Fibroblast of lung (primary cell): ENCODE measurements around the gene CECR2. TPM values are rescaled to one million over a fixed set of nuclear protein-coding genes. Genes with fewer than 3 reads are reported as not detected.
A peak's percentile ranks its signal among the peaks of the same experiment; 100 is the strongest.

ENCODE experiments used
- DNase-seq, 2 donors: peaks; one replicate each; pipeline versions ENCODE4 v3.0.0 to v3.0.0-alpha.2; 2010; ENCODE audit warnings: low read depth in 2 of 2
- H2AFZ ChIP-seq: 2 replicates; pipeline ENCODE4 v1.5.1; 2012; ENCODE audit warnings: low read length, control low read depth, inconsistent platforms
- H3K27ac ChIP-seq: 2 replicates; pipeline ENCODE4 v1.5.1; 2011; ENCODE audit warnings: low read length, control low read depth; ENCODE audit not compliant: insufficient read depth
- H3K27me3 ChIP-seq: 2 replicates; pipeline ENCODE4 v1.5.1; 2011; ENCODE audit warnings: mild to moderate bottlenecking, low read length; ENCODE audit not compliant: control insufficient read depth, insufficient read depth
- H3K36me3 ChIP-seq: 2 replicates; pipeline ENCODE4 v1.5.1; 2011; ENCODE audit warnings: low read length; ENCODE audit not compliant: control insufficient read depth, insufficient read depth
- H3K4me1 ChIP-seq: 2 replicates; pipeline ENCODE4 v1.5.1; 2011; ENCODE audit warnings: low read length; ENCODE audit not compliant: control insufficient read depth, insufficient read depth; ENCODE audit errors: extremely low read depth
- H3K4me2 ChIP-seq: 2 replicates; pipeline ENCODE4 v1.5.1; 2011; ENCODE audit warnings: low read length, control low read depth; ENCODE audit not compliant: insufficient read depth; ENCODE audit errors: extremely low read depth
- H3K4me3 ChIP-seq, 4 experiments: fragments of 200-600 bp in 1 of 4; sonication (generic) in 1 of 4; replicated peaks in 1 of 4; 2 replicates each; pipeline ENCODE4 v1.5.1; 2011 to 2016; ENCODE audit warnings: low read length in 4 of 4, low read depth in 3 of 4, mild to moderate bottlenecking in 3 of 4, control low read depth in 2 of 4, inconsistent platforms in 1 of 4, mixed read lengths in 1 of 4; ENCODE audit not compliant: insufficient read depth in 1 of 4; ENCODE audit errors: control extremely low read depth in 1 of 4
- H3K79me2 ChIP-seq: 2 replicates; pipeline ENCODE4 v1.5.1; 2012; ENCODE audit warnings: mild to moderate bottlenecking, low read length, inconsistent platforms; ENCODE audit not compliant: control insufficient read depth, insufficient read depth
- H3K9ac ChIP-seq: 2 replicates; pipeline ENCODE4 v1.5.1; 2011; ENCODE audit warnings: mild to moderate bottlenecking, low read length, control low read depth; ENCODE audit not compliant: insufficient read depth
- H3K9me3 ChIP-seq: 2 replicates; pipeline ENCODE4 v1.5.1; 2012; ENCODE audit warnings: low read depth, low read length; ENCODE audit not compliant: control insufficient read depth, insufficient read depth
- H4K20me1 ChIP-seq: 2 replicates; pipeline ENCODE4 v1.5.1; 2011; ENCODE audit warnings: low read length; ENCODE audit not compliant: control insufficient read depth, insufficient read depth; ENCODE audit errors: extremely low read depth
- CTCF ChIP-seq, 2 donors: IDR thresholded peaks in 1 of 2; conservative IDR thresholded peaks in 1 of 2; 1 replicate in 1 of 2; 2 replicates in 1 of 2; pipeline ENCODE4 v1.5.1; 2011 to 2012; ENCODE audit warnings: low read length in 2 of 2, control low read depth in 1 of 2, inconsistent platforms in 1 of 2, low read depth in 1 of 2, mild to moderate bottlenecking in 1 of 2
- EZH2 ChIP-seq: IDR thresholded peaks from 2 replicates; pipeline ENCODE4 v1.5.1; 2012; ENCODE audit warnings: low read length, control low read depth, mild to moderate bottlenecking; ENCODE audit errors: missing control alignments
- polyA plus RNA-seq, 2 donors: library from polyadenylated mRNA; depleted of rRNA in 1 of 2; stranded (reverse) in 1 of 2; unstranded in 1 of 2; fragments of >200 nt; gene quantifications; 2 replicates each; pipeline ENCODE4 v1.2.1, GENCODE V29; 2011 to 2012; ENCODE audit warnings: missing spikeins in 1 of 2
- total RNA-seq: library from RNA; depleted of rRNA; stranded (reverse); fragments of >200 nt; gene quantifications from 2 replicates; pipeline ENCODE4 v1.2.1, GENCODE V29; 2014

The CECR2 gene
- total and polyA plus RNA-seq, 2 donors (not counting 1 experiment from before 2014, with no cell fraction given), result under 0.01 to 0.09 TPM

- Histone ChIP-seq H2AFZ (no peak overlapping the region), H3K4me3 (no peak overlapping the region), H3K4me2 (no peak overlapping the region), H3K4me1 (no peaks in the 10 kb centered on the region), H3K79me2 (no peaks in the 10 kb centered on the region), H3K27me3 (no peaks in the 10 kb centered on the region), H3K36me3 (no peaks in the 10 kb centered on the region), H3K9me3 (no peaks in the 10 kb centered on the region), H3K9ac (no peak overlapping the region), H3K27ac (no peak overlapping the region), H4K20me1 (no peaks in the 10 kb centered on the region)
- TF ChIP-seq EZH2 (no peak), CTCF (conservative IDR thresholded peaks at IDR 0.05 in 1 of 2, IDR thresholded peaks at IDR 0.05 in 1 of 2; ENCODE audit: low read depth in 1 of 2, low read length in 2 of 2) (no peak)
- DNase-seq, result no peak
These were observed 103.7 kb downstream of the CECR2 start for GRCh38 chr22:17472932-17473331.

GRCh38 chr22:17475318-17476230 is 106.3 kb downstream of the CECR2 start:
- H3K27ac ChIP-seq, result no peak overlapping the region
- H3K36me3 ChIP-seq, result no peaks in the 10 kb centered on the region
- H4K20me1 ChIP-seq, result no peaks in the 10 kb centered on the region
- H3K9me3 ChIP-seq, result no peaks in the 10 kb centered on the region
- TF ChIP-seq CTCF (conservative IDR thresholded peaks at IDR 0.05 in 1 of 2, IDR thresholded peaks at IDR 0.05 in 1 of 2; ENCODE audit: low read depth in 1 of 2, low read length in 2 of 2), result no peak
- no peak for TF ChIP-seq EZH2
- no peak overlapping the region for H3K9ac ChIP-seq
- no peaks in the 10 kb centered on the region for H3K4me1 ChIP-seq
- DNase-seq, result no peak
- no peak overlapping the region for H2AFZ ChIP-seq
- no peak overlapping the region for H3K4me3 ChIP-seq
- no peak overlapping the region for H3K4me2 ChIP-seq
- no peaks in the 10 kb centered on the region for H3K79me2 ChIP-seq
- H3K27me3 ChIP-seq, result no peaks in the 10 kb centered on the region

DNA sequence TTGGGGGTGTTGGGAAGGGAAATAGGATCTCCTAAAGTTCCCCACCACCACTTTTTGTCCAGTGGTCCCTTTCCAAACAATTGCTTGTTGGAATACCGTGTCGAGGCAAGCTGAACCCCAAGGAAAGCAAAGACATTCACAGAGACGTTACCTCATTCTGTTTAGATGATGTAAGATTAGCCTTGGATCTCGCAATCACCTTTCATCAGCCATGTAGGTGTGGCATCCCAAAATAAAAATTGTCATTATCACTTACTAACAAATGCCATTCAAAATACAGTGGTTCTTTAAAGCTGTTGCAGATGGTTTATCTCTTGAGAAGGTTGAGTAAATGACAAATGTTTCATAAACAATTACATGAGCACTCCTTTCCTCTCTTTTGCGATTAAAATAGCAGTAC is 107.6 kb downstream of the CECR2 start:
- H3K79me2 ChIP-seq, result no peaks in the 10 kb centered on the region
- TF ChIP-seq CTCF (conservative IDR thresholded peaks at IDR 0.05 in 1 of 2, IDR thresholded peaks at IDR 0.05 in 1 of 2; ENCODE audit: low read depth in 1 of 2, low read length in 2 of 2) (no peak), EZH2 (no peak)
- H3K36me3 ChIP-seq, result no peaks in the 10 kb centered on the region
- no peaks in the 10 kb centered on the region for H3K9me3 ChIP-seq
- H3K27ac ChIP-seq, result no peak overlapping the region
- peak overlapping the region in 1 of 4 experiments; percentile 65 for H3K4me3 ChIP-seq
- H3K4me2 ChIP-seq, result no peak overlapping the region
- no peak overlapping the region for H3K9ac ChIP-seq
- no peaks in the 10 kb centered on the region for H3K27me3 ChIP-seq
- no peaks in the 10 kb centered on the region for H4K20me1 ChIP-seq
- peak in 1 of 2 donors; percentile 66 for DNase-seq
- no peaks in the 10 kb centered on the region for H3K4me1 ChIP-seq
- H2AFZ ChIP-seq, result no peak overlapping the region
